Measurements from ENCODE around the gene OPRL1. TPM values are rescaled to one million over a fixed set of nuclear protein-coding genes. Genes with fewer than 3 reads are reported as not detected.

The OPRL1 gene
- total RNA-seq, 1 donor from 2014 or later, result 0.52 TPM

DNA sequence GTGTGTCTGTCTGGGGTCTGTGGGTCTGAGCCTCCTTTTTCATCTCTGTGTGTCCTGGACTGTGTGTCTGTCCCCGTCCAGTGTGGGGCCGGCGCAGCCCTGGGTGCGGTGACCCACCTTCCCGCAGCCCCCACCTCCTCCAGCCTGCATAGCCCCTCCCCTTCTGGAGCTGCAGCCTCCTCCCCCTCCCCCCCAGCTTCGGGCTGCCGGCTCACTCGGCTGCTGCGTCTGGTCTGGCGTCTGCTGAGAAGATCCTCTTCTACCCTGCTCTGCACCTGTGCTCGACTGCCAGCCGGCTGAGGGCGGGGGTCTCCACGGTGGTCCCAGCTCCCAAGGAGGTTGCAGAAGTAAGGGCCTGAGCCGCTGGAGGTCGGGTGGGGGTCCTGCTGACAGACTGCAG, 11.9 kb downstream of the OPRL1 start:
- intact Hi-C loops (cut with micrococcal nuclease), result no loop called here
- peaks cover 39% of the 10 kb centered on the region for H3K27me3 ChIP-seq (ENCODE audit: low read depth)
- H3K4me3 ChIP-seq, result no peak overlapping the region

DNA sequence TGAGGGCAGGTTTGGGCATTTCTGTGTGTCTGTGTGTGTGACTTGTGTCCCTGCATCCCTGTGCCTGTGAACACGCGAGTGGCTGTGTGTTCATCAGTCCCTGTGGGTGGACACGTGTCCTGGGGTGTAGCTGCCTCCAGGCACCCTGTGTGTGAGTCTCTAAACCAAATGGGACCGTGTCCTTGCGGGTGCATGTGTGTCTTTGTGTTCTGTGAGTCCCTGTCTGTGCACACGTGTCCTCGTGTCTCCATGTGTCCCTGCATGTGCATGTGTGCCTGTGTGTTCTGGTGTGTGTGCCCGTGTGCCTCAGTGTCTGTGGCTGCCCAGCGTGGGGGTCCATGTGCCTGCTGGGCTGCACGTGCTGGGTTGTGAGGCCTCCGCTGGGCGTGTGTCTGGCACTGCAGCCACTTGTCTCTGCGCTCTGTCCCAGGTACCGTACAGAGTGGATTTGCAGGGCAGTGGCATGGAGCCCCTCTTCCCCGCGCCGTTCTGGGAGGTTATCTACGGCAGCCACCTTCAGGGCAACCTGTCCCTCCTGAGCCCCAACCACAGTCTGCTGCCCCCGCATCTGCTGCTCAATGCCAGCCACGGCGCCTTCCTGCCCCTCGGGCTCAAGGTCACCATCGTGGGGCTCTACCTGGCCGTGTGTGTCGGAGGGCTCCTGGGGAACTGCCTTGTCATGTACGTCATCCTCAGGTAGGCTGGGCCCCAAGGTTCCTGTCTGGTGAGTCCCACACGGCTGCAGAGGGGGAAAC, 12.6 kb downstream of the OPRL1 start:
- intact Hi-C loops (cut with micrococcal nuclease), result no loop called here
- peaks cover 38% of the 10 kb centered on the region for H3K27me3 ChIP-seq (ENCODE audit: low read depth)

More for the DNA sequence above, 11.9 kb downstream of the OPRL1 start:
- no peak for DNase-seq
- Histone ChIP-seq H3K9me3 (replicated peaks) (no peaks in the 10 kb centered on the region), H3K4me1 (no peaks in the 10 kb centered on the region), H3K27ac (replicated peaks) (no peak overlapping the region), H3K36me3 (no peaks in the 10 kb centered on the region)
- TF ChIP-seq, protein P1, sequence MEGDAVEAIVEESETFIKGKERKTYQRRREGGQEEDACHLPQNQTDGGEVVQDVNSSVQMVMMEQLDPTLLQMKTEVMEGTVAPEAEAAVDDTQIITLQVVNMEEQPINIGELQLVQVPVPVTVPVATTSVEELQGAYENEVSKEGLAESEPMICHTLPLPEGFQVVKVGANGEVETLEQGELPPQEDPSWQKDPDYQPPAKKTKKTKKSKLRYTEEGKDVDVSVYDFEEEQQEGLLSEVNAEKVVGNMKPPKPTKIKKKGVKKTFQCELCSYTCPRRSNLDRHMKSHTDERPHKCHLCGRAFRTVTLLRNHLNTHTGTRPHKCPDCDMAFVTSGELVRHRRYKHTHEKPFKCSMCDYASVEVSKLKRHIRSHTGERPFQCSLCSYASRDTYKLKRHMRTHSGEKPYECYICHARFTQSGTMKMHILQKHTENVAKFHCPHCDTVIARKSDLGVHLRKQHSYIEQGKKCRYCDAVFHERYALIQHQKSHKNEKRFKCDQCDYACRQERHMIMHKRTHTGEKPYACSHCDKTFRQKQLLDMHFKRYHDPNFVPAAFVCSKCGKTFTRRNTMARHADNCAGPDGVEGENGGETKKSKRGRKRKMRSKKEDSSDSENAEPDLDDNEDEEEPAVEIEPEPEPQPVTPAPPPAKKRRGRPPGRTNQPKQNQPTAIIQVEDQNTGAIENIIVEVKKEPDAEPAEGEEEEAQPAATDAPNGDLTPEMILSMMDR (IDR thresholded peaks at IDR 0.05; ENCODE audit: borderline replicate concordance), result no peak

DNA sequence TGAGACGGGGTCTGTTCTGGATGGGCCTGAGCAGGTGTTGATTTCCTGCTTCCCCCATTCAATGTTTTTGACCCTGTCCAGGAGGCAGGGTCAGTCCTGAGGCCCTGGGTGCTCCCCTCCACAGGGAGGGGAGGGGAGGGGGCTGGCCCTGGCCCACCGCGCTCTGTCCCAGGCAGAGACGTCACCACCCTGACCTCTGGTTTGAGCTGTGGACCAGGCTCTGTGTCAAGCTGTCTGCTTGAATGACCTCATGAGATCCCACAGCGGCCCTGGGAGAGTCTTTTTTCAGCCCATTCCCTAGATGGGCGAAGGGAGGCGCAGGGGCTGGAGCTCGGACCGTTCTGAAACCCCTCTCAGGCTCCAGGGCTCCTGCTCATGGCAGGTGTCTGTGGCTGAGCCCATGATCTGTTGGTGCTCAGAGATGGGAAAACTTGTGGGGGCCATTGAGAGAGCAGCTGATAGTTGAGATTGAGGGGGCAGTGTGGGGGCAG, 13.2 kb downstream of the OPRL1 start:
- TF ChIP-seq, protein P1 (IDR thresholded peaks at IDR 0.05; ENCODE audit: borderline replicate concordance), result no peak
- H3K27me3 ChIP-seq (ENCODE audit: low read depth), result peaks cover 38% of the 10 kb centered on the region
- H3K9me3 ChIP-seq (replicated peaks), result no peaks in the 10 kb centered on the region
- no peak overlapping the region for H3K4me3 ChIP-seq
- no peak overlapping the region for H3K27ac ChIP-seq (replicated peaks)
- intact Hi-C loops (cut with micrococcal nuclease), result no loop called here
- no peak for DNase-seq
- H3K36me3 ChIP-seq, result no peaks in the 10 kb centered on the region
- no peaks in the 10 kb centered on the region for H3K4me1 ChIP-seq

More for the DNA sequence above, 12.6 kb downstream of the OPRL1 start:
- no peak overlapping the region for H3K4me3 ChIP-seq
- H3K9me3 ChIP-seq (replicated peaks), result no peaks in the 10 kb centered on the region
- H3K4me1 ChIP-seq, result no peaks in the 10 kb centered on the region
- H3K27ac ChIP-seq (replicated peaks), result no peak overlapping the region
- no peaks in the 10 kb centered on the region for H3K36me3 ChIP-seq
- TF ChIP-seq, protein P1 (IDR thresholded peaks at IDR 0.05; ENCODE audit: borderline replicate concordance), result no peak
- no peak for DNase-seq

DNA sequence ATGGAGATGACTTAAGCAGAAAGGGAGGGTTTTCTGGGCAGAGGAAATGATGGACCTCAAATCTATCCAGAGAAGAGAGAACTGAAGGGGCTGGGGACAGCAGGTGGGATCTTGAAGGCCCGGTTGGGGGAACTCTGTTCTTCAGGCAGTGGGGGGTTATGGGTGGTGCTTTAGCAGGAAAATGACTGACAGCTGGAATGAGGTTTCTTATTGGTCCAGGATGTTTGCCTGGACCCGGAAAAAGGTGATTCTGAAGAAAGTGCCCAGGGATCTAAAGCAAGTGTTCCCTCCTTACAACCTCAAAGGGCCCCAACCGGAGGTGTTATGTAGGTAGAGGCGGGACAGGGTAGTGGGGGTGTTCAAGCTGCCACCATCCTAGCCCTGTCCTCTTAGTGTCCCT, 15.6 kb downstream of the OPRL1 start:
- Histone ChIP-seq H3K27ac (replicated peaks) (no peak overlapping the region), H3K4me3 (no peak overlapping the region), H3K27me3 (ENCODE audit: low read depth) (peaks cover 48% of the 10 kb centered on the region), H3K4me1 (no peaks in the 10 kb centered on the region), H3K9me3 (replicated peaks) (no peaks in the 10 kb centered on the region), H3K36me3 (no peaks in the 10 kb centered on the region)
- TF ChIP-seq, protein P1 (IDR thresholded peaks at IDR 0.05; ENCODE audit: borderline replicate concordance), result no peak
- no peak for DNase-seq
- intact Hi-C loops (cut with micrococcal nuclease), result no loop called here

DNA sequence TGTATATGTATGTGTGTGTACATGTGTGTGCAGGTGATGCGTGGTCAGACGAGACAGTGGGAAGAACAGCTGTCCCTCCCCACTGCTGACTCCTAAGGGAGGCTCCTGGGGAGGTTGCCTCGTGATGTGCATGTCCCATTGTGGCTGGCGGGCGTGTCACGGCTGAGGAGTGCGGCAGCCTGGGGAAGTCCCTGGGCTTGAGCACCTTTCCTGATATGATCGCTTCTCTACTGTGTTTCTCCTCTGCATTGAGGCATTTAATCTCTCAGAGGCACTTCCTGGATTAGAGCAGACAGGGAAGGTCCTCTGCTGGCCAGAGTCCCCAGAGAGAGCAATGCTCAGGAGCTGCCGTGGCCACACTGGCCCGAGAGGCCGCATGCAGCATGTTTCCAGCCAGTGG, 16.0 kb downstream of the OPRL1 start:
- no peak overlapping the region for H3K27ac ChIP-seq (replicated peaks)
- intact Hi-C loops (cut with micrococcal nuclease), result no loop called here
- TF ChIP-seq, protein P1 (IDR thresholded peaks at IDR 0.05; ENCODE audit: borderline replicate concordance), result no peak

More for the DNA sequence above, 16.0 kb downstream of the OPRL1 start:
- no peaks in the 10 kb centered on the region for H3K36me3 ChIP-seq
- no peak for DNase-seq
- no peak overlapping the region for H3K4me3 ChIP-seq
- no peaks in the 10 kb centered on the region for H3K4me1 ChIP-seq
- H3K27me3 ChIP-seq (ENCODE audit: low read depth), result peaks cover 53% of the 10 kb centered on the region
- H3K9me3 ChIP-seq (replicated peaks), result no peaks in the 10 kb centered on the region

Measured in left ventricle myocardium inferior (tissue), 1 donor.